Neural progenitor cell (in vitro differentiated cells): ENCODE results near the gene LASP1. TPM values are rescaled to one million over a fixed set of nuclear protein-coding genes. Genes with fewer than 3 reads are reported as not detected.

Experiments
- DNase-seq: peaks from one replicate; pipeline ENCODE4 v3.0.0-alpha.2; 2016; ENCODE audit warnings: low spot score
- H2AFZ ChIP-seq: fragments of 200-600 bp; sonication (generic); replicated peaks from 2 replicates; pipeline ENCODE4 v1.6.1; 2016; ENCODE audit warnings: antibody characterized with exemption
- H3F3A ChIP-seq: fragments of 200-600 bp; sonication (generic); 2 replicates; pipeline ENCODE4 v1.6.1; 2016; ENCODE audit warnings: antibody characterized with exemption, low read depth
- H3K27ac ChIP-seq: fragments of 200-600 bp; sonication (generic); 2 replicates; pipeline ENCODE4 v1.5.1; 2016; ENCODE audit warnings: mild to moderate bottlenecking
- H3K27me3 ChIP-seq: fragments of 200-600 bp; sonication (generic); 2 replicates; pipeline ENCODE4 v1.6.1; 2016; ENCODE audit warnings: mild to moderate bottlenecking, moderate library complexity
- H3K36me3 ChIP-seq: fragments of 200-600 bp; sonication (generic); 2 replicates; pipeline ENCODE4 v1.5.1; 2016
- H3K4me1 ChIP-seq: fragments of 200-600 bp; sonication (generic); 2 replicates; pipeline ENCODE4 v1.6.1; 2016; ENCODE audit warnings: mixed run types
- H3K4me2 ChIP-seq: fragments of 200-600 bp; sonication (generic); 2 replicates; pipeline ENCODE4 v1.6.1; 2016
- H3K4me3 ChIP-seq: fragments of 200-600 bp; sonication (generic); 2 replicates; pipeline ENCODE4 v1.5.1; 2016
- H3K79me2 ChIP-seq: fragments of 200-600 bp; sonication (generic); 2 replicates; pipeline ENCODE4 v1.6.1; 2016; ENCODE audit warnings: low read depth
- H3K9ac ChIP-seq: fragments of 200-600 bp; sonication (generic); 2 replicates; pipeline ENCODE4 v1.6.1; 2016
- H3K9me3 ChIP-seq: fragments of 200-600 bp; sonication (generic); 2 replicates; pipeline ENCODE4 v1.5.1; 2016; ENCODE audit warnings: low read depth
- H4K20me1 ChIP-seq: fragments of 200-600 bp; sonication (generic); 2 replicates; pipeline ENCODE4 v1.6.1; 2016; ENCODE audit warnings: low read depth
- H3K27ac Mint-ChIP-seq: 3 replicates; pipeline ENCODE4 v1.8.0; 2021; ENCODE audit warnings: mixed read lengths
- H3K27me3 Mint-ChIP-seq: 2 replicates; pipeline ENCODE4 v1.8.0; 2022; ENCODE audit warnings: low read depth, mild to moderate bottlenecking, inconsistent platforms, moderate library complexity, mixed read lengths; ENCODE audit not compliant: insufficient read depth
- H3K36me3 Mint-ChIP-seq: 3 replicates; pipeline ENCODE4 v1.8.0; 2021; ENCODE audit warnings: mixed read lengths
- H3K4me1 Mint-ChIP-seq: 3 replicates; pipeline ENCODE4 v1.8.0; 2021; ENCODE audit warnings: mixed read lengths
- H3K4me3 Mint-ChIP-seq: 3 replicates; pipeline ENCODE4 v1.8.0; 2021; ENCODE audit warnings: mild to moderate bottlenecking, moderate library complexity, mixed read lengths
- H3K9me3 Mint-ChIP-seq: 3 replicates; pipeline ENCODE4 v1.8.0; 2020; ENCODE audit warnings: mixed read lengths
- EZH2 ChIP-seq: fragments of 200-600 bp; sonication (generic); IDR thresholded peaks from 2 replicates; pipeline ENCODE4 v1.6.1; 2017; ENCODE audit warnings: antibody characterized with exemption, mild to moderate bottlenecking, moderate library complexity
- EZH2phosphoT487 ChIP-seq: fragments of 200-600 bp; sonication (generic); IDR thresholded peaks from 2 replicates; pipeline ENCODE4 v1.6.1; 2017; ENCODE audit warnings: antibody characterized with exemption
- total RNA-seq: library from RNA; depleted of rRNA; stranded (reverse); fragments of >200 nt; gene quantifications from 2 replicates; pipeline ENCODE4 v1.2.3, GENCODE V29; 2015; ENCODE audit warnings: low replicate concordance
- TF ChIP-seq, protein P1 (sequence below): fragments of 200-600 bp; sonication (generic); IDR thresholded peaks from 2 replicates; pipeline ENCODE4 v1.5.1; 2017; ENCODE audit warnings: antibody characterized with exemption, mild to moderate bottlenecking

The LASP1 gene
- total RNA-seq, 1 donor from 2014 or later: 45.2 TPM

DNA sequence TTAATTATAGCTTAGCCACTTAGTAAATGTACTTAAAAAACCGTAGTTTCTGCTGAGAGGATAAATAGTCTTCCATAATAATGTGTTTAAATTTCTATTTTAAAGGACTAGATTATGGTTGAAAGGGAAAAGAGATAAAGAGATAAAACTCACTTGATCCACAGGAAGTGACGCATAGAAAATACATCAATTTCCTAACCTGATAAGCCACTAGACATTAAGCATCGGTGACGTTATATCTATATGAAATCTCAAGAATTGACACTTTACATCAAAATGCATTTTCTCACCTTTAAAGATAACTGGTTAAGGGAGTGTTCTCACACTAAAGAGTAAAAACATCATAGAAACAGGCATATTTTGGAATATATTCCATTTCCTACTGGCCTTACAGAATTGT is 91.6 kb downstream of the LASP1 start:
- H3K4me3 Mint-ChIP-seq: no peak overlapping the region
- Histone ChIP-seq H3F3A (peaks cover 2% of the 10 kb centered on the region), H2AFZ (no peak overlapping the region), H3K4me2 (no peak overlapping the region), H3K9me3 (no peaks in the 10 kb centered on the region), H3K36me3 (no peaks in the 10 kb centered on the region), H3K79me2 (no peaks in the 10 kb centered on the region), H3K9ac (no peak overlapping the region), H3K27me3 (no peaks in the 10 kb centered on the region), H4K20me1 (no peaks in the 10 kb centered on the region), H3K4me1 (no peaks in the 10 kb centered on the region), H3K4me3 (no peak overlapping the region), H3K27ac (no peak overlapping the region)
- H3K27ac Mint-ChIP-seq: no peak overlapping the region
- H3K9me3 Mint-ChIP-seq: no peaks in the 10 kb centered on the region
- TF ChIP-seq, protein P1, sequence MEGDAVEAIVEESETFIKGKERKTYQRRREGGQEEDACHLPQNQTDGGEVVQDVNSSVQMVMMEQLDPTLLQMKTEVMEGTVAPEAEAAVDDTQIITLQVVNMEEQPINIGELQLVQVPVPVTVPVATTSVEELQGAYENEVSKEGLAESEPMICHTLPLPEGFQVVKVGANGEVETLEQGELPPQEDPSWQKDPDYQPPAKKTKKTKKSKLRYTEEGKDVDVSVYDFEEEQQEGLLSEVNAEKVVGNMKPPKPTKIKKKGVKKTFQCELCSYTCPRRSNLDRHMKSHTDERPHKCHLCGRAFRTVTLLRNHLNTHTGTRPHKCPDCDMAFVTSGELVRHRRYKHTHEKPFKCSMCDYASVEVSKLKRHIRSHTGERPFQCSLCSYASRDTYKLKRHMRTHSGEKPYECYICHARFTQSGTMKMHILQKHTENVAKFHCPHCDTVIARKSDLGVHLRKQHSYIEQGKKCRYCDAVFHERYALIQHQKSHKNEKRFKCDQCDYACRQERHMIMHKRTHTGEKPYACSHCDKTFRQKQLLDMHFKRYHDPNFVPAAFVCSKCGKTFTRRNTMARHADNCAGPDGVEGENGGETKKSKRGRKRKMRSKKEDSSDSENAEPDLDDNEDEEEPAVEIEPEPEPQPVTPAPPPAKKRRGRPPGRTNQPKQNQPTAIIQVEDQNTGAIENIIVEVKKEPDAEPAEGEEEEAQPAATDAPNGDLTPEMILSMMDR: no peak
- TF ChIP-seq EZH2phosphoT487 (no peak), EZH2 (no peak)
- DNase-seq: no peak
- H3K27me3 Mint-ChIP-seq: peaks cover 2% of the 10 kb centered on the region
- no peaks in the 10 kb centered on the region for H3K4me1 Mint-ChIP-seq
- no peaks in the 10 kb centered on the region for H3K36me3 Mint-ChIP-seq

DNA sequence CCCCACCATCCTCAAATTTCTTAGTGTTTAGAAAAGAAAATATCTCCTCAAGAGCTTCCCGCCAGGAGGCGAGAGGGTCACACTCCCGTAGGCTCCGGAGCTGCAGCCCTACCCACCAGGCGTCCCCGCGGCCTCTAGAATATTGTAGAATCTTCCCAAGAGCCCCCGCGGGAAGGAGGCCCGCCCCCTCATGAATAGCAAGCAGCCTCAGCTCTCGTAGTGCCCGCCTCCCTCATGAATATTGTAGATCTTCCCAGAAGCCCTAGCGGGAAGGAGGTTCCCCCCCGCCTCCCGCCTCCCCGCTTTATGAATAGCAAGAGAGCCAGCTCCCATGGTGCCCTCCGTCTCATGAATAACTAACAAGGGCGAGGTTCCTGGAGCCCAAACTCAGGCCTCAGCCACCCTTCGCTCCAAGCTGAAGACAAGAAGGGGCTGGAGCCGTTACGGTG is 97.5 kb downstream of the LASP1 start, which contains the start of gene FBXO47:
FBXO47 (minus strand) TSS at position 114 of the 449 bp plus-strand sequence. CDS start 4,378 bp downstream, outside the sequence.
- H3F3A ChIP-seq: peaks cover 11% of the 10 kb centered on the region
- no peaks in the 10 kb centered on the region for H3K9me3 ChIP-seq
- no peaks in the 10 kb centered on the region for H3K36me3 ChIP-seq
- no peak within 1 kb of the TSS for H3K4me3 ChIP-seq
- peak; percentile 87 for DNase-seq
- no peaks in the 10 kb centered on the region for H3K27me3 ChIP-seq
- H3K79me2 ChIP-seq: no peaks in the 10 kb centered on the region
- H3K9ac ChIP-seq: no peak within 1 kb of the TSS
- peaks cover 4% of the 10 kb centered on the region for H3K4me1 Mint-ChIP-seq
- no peaks in the 10 kb centered on the region for H3K4me1 ChIP-seq
- H3K4me2 ChIP-seq: peak within 1 kb of the TSS; percentile 8
- H3K9me3 Mint-ChIP-seq: no peaks in the 10 kb centered on the region
- peak within 1 kb of the TSS; percentile 98 for H2AFZ ChIP-seq
- H3K4me3 Mint-ChIP-seq: peak within 1 kb of the TSS; percentile 30
- H3K27me3 Mint-ChIP-seq: no peaks in the 10 kb centered on the region
- H4K20me1 ChIP-seq: no peaks in the 10 kb centered on the region
- TF ChIP-seq, protein P1: no peak
- TF ChIP-seq EZH2phosphoT487 (no peak), EZH2 (no peak)
- H3K27ac Mint-ChIP-seq: no peak within 1 kb of the TSS
- H3K27ac ChIP-seq: no peak within 1 kb of the TSS
- no peaks in the 10 kb centered on the region for H3K36me3 Mint-ChIP-seq

DNA sequence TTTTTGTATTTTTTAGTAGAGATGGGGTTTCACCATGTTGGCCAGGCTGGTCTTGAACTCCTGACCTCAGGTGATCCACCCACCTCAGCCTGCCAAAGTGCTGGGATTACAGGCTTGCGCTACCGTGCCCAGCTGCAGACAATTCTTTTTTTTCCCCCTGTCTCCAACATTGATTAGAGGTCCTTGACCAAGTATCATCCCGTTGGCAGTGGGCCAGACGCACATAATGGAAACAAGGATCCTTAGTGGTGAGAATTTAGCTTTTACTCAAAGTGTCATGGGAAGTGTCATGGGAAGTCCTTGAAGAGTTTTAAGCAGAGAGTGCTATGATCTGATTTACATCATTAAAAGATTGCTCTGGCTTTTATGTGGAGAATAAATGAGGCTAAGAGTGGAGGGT is 99.4 kb downstream of the LASP1 start:
- H3K4me1 ChIP-seq: no peaks in the 10 kb centered on the region
- no peak overlapping the region for H2AFZ ChIP-seq
- peaks cover 11% of the 10 kb centered on the region for H3F3A ChIP-seq
- no peak overlapping the region for H3K27ac ChIP-seq
- H3K36me3 Mint-ChIP-seq: no peaks in the 10 kb centered on the region
- no peak overlapping the region for H3K4me3 ChIP-seq
- no peak for TF ChIP-seq EZH2phosphoT487
- TF ChIP-seq EZH2: no peak
- TF ChIP-seq, protein P1: no peak
- peaks cover 4% of the 10 kb centered on the region for H3K4me1 Mint-ChIP-seq
- no peak overlapping the region for H3K9ac ChIP-seq
- H3K4me2 ChIP-seq: no peak overlapping the region
- no peaks in the 10 kb centered on the region for H3K27me3 Mint-ChIP-seq
- H3K36me3 ChIP-seq: no peaks in the 10 kb centered on the region
- H3K27me3 ChIP-seq: no peaks in the 10 kb centered on the region
- H3K79me2 ChIP-seq: no peaks in the 10 kb centered on the region
- H3K9me3 Mint-ChIP-seq: no peaks in the 10 kb centered on the region
- DNase-seq: no peak
- H3K9me3 ChIP-seq: no peaks in the 10 kb centered on the region
- no peaks in the 10 kb centered on the region for H4K20me1 ChIP-seq
- H3K27ac Mint-ChIP-seq: no peak overlapping the region
- no peak overlapping the region for H3K4me3 Mint-ChIP-seq
